RCC 7860 (cell line): Measurements from ENCODE around the gene DPM1.
"Not testable (repeated sequence)": the region's sequence is repeated elsewhere in the genome, so short reads cannot be mapped to it uniquely, and the experiment has no call there.

Experiments
- DNase-seq: peaks from one replicate; pipeline ENCODE4 v3.0.0-alpha.2; 2015; ENCODE audit warnings: low spot score
- FAIRE-seq: peaks from 2 replicates; lab custom pipeline; 2012; peaks lifted over from hg19 to GRCh38; lab: Jason Lieb, UNC

The DPM1 gene

DNA sequence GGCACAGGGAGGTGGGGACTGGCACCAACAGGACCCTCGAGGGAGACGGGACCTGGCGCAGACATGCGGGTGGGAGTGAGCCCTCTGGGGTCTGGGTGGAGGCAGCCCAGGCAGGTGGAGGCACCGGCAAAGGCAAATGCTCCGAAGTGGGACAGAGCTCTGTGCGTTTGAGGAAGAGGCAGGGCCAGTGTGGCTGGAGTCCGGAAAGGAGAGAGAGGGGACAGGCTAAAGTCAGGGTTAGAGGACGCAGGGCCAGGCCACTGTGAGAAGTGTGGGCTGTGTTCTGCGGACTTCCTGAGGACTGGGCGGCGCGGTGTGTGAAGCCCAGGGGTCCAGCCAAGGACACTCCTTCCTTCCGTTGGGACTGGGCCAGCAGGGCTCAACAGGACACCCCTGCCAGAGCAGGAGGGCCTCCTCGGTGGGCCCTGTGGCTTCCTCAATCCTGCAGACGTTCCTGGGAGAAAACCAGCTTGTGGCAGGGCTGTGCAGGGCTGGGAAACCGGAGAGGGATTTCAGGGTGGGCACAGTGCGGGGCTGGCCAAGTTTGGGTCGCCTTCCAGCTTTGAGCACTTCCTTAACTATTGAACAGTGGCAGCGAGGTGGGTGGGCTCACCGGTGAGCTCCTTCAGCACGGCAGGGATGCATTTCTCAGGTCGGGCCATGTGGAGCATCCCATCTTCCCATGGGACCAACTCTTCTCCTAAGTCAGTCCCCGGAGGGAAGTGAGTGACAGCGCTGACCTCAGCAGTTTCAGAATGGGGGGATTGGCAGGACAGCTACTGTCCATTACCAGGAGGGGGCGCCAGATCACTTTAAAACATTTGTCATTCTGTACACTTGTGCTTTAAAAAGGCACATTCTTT, 22.8 kb upstream of the DPM1 start:
- no peak for FAIRE-seq

DNA sequence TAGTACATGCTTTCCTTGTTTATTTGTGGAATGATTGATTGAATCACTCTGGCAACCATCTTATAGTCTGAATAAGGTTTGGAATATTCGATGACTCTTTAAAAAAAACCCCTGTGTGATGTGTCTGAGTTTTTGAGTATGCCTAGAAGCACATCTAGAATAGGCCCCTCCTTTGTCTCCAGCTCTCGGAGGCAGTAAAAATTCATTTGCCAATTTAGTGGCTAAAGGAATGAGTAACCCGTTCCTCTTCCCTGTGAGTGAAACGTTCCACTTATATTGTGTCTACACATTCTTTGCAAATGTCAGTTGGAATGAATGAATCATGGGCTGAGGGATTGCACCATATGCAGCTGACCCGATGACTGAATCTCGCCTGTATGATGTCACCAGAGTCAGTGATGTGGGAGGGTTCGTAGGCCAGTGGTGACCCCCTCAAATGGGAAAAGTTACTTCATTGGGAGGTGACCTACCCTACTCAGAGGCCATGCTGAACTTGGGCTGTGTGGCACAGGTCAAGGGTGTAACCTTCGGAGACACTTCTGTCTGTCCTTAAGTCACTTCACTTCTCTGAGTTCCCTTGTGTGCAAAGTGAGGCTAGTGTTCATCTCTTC, 21.8 kb upstream of the DPM1 start:
- peak; percentile 89 for FAIRE-seq
- peak; percentile 100 for DNase-seq

More for the DNA sequence above, 22.8 kb upstream of the DPM1 start:
- peak; percentile 51 for DNase-seq

DNA sequence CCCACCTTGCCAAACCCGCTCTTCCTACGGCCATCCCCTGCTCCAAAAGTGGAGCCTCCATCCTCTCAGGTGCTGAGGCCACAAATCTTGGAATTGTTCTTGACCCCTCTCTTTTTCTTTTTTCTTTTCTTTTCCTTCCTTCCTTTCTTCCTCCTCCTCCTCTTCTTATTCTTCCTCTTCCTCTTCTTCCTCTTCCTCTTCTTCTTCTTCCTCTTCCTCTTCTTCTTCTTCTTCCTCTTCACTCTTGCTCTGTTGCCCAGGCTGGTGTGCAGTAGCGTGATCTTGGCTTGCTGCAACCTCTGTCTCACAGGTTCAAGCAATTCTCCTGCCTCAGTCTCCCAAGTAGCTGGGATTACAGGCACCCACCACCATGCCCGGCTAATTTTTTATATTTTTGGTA, 20.2 kb upstream of the DPM1 start:
- not testable (repeated sequence) for FAIRE-seq, DNase-seq

DNA sequence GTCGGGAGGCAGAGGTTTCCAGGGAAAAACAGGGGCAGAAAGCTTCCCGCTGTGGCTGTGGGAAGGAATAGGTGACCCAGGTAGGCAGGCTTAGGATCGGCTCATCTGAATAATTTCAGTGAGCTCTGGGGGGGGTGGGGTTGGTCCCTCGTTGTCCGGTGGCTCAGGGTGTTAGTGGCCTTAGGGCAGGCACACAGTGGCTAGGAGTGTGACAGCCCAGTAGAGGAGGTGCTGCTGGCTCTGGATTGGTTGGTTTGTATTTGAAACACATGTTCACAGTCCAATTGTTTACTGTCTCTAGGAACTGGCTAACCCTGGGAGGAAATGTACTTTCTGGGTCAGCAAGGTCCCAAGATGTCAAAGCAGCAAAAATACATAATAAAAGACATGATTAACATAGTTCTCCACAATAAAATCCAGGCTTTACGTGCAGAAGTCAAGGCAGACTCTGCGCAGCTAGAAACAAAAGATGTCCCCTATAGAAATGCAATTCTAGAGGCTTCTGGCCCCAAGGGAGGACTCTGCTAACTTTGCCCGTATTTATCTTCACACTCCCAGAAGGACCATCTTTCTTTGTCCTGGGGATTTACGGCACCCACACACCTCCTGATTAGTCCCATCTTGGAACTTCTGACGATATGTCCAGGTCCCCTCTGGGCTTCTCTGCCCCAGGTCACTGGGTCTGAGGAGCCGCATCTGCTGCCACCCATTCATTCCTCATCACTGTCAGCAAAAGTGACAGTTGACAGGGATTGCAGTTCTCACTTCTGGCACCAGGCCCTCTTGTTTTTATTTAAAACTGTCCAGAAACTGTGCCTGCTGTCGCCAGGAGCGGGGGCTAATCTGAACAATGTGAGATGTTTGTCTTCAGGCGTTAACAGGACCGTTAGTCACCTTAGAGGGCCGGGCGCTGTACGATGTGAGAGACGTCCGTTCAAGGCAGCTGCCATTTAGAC, 19.0 kb upstream of the DPM1 start:
- DNase-seq (no peak), FAIRE-seq (no peak)

DNA sequence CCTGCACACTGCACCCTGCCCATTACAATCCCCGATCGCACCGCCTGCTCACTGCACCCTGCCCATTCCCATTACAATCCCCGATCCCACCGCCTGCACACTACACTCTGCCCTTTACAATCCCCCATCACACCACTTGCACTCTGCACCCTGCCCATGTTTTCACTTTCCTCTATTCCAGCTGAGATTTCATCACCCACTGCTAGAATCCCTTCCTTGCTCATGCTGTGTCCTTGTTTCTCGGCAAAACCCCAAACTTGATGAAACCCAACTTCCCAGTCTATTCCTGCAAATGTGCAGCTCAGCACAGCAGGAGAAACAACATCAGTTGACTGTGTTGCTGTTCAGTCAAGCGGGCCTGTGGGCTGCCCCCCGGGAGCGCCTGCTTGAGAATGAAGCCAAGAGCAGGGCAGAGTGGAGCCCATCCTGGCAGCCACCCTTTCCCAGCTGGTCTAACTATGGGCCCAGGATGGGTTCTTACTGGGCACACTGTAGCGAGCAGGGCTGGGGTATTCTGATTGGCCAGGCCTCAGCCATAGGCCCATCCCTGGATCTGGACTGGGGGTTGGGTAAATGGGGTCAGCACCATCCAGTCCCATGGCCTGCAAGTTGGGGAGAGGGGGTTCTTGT, 17.5 kb upstream of the DPM1 start:
- FAIRE-seq (no peak), DNase-seq (no peak)

DNA sequence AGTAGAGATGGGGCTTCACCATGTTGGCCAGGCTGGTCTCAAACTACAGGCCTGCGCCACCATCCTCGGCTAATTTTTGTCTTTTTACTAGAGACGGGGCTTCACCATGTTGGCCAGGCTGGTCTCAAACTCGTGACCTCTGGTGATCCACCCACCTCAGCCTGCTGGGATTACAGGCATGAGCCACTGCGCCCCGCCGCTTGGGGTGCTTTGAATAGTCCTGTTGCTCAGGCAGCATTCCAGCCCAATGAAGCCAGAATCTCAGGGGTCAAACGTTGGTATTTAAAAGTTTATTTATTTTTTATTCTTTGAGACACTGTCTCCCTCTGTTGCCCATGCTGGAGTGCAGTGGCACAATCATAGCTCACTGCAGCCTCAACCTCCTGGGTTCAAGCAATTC, 11.6 kb upstream of the DPM1 start:
- no peak for FAIRE-seq
- no peak for DNase-seq

DNA sequence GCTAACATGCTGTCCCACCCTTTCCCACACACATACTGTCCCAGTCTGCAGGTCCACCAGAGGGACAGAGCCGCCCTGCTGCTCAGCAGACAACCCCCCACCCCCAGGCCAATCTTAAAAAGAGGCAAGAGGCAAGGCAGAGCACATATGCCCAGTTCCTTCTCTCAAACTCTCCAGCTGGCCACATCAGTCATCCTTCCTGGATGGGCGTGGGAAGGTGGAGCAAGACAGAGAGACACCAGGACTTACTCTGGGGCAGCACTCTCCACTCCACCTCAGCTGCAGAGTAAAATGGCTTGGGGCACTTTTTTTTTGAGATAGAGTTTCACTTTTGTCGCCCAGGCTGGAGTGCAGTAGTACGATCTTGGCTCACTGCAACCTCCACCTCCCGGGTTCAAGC, 11.1 kb upstream of the DPM1 start:
- FAIRE-seq (no peak), DNase-seq (no peak)

DNA sequence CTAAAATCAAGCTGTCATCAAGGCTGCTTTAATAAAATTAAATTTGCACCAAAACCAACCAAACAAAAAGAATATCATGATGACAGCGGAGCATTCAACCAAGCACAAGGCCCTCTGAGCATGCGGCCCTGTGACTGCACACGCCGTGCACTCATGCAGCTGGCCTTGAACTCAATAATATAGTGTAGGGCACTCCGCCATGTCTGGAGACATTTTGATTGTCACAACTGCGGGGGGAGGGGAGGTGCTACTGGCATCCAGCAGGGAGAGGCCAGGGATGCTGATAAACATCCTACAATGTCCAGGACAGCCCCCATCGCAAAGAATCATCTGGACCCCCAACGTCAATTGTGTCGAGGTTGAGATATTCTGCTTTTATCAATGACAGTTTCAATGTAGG, 10.0 kb upstream of the DPM1 start:
- FAIRE-seq: no peak
- no peak for DNase-seq

DNA sequence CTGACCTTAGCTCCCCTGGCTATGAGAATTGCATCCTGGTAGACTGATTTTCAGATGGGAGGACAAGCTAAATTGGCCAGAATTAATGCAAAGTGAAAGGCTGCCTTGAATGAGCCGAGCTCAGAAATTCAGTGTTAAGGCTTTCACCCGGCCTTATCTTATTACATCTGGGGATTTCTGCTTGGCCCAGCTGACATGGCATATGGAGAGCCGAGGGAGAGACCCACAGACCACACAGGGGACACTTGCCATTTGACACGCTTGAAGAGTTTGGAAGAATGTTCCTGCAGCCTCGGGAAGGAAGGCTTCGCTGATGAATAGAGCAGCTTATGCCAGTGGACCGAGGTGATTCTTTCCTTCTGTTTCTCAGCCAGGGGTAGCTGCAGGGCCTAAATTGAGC, 9.3 kb upstream of the DPM1 start:
- peak; percentile 89 for FAIRE-seq
- DNase-seq: peak; percentile 89

DNA sequence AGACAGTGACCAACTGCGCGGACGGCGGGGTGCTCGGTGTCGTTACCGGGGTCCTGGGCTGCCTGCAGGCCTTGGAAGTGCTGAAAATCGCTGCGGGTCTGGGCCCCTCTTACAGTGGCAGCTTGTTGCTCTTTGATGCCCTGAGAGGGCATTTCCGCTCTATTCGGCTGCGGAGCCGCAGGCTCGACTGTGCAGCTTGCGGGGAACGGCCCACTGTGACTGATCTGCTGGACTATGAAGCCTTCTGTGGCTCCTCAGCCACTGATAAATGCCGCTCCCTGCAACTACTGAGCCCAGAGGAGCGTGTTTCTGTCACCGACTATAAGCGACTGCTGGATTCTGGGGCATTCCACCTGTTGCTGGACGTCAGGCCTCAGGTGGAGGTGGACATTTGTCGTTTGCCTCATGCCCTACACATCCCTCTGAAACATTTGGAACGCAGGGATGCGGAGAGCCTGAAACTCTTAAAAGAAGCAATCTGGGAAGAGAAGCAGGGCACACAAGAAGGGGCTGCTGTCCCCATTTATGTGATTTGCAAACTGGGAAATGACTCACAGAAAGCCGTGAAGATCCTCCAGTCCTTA, 1.3 kb upstream of the DPM1 start:
- FAIRE-seq (no peak), DNase-seq (no peak)

DNA sequence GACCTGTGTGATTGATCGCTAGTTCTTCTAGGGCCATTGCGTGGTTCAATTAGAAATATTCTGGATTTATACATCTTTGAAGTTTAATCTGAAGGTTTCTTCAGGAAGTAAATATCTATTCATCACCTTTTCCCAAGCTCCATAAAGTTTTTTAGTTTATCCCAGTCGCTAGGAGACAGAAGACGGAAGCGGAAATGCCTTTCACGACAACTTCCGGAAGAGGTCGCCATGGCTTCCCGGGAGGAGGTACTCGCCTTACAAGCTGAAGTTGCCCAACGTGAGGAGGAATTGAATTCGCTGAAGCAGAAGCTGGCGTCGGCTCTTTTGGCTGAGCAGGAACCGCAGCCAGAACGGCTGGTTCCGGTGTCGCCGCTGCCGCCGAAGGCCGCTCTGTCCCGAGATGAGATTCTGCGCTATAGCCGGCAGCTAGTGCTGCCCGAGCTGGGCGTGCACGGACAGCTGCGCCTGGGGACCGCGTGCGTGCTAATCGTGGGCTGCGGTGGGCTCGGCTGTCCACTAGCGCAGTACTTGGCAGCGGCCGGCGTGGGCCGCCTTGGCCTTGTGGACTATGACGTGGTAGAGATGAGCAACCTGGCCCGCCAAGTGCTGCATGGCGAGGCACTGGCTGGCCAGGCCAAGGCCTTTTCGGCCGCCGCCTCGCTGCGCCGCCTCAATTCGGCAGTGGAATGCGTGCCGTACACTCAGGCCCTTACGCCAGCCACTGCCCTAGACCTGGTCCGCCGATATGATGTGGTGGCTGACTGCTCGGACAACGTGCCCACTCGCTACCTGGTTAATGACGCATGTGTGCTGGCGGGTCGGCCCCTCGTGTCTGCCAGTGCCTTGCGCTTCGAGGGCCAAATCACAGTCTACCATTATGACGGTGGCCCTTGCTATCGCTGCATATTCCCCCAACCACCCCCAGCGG, 547 bp upstream of the DPM1 start, which contains the start of gene MOCS3:
Gene MOCS3 (plus strand): TSS at position 204 of the 928 bp plus-strand sequence. CDS start 25 bp downstream, at position 229.
- peak; percentile 56 for FAIRE-seq
- peak; percentile 88 for DNase-seq

DNA sequence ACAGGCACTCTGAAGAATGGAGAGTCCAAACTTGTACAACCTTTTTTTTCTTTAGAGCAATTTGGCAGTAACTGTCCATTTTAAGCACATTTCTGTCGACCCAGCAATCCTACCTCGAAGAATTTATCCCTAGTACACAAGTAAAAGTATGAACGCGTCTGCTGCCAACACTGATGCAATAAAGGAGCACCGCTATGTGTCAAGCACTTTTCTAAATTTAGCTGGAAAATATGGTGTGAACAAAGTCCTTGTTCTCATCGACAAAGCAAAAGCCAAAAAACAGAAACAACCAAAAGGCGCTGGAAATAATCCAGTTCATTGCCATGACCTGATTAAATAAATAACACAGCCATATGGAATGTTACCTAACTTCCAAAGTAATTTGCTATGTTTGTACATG, 1.1 kb downstream of the DPM1 start:
- DNase-seq (no peak), FAIRE-seq (no peak)

DNA sequence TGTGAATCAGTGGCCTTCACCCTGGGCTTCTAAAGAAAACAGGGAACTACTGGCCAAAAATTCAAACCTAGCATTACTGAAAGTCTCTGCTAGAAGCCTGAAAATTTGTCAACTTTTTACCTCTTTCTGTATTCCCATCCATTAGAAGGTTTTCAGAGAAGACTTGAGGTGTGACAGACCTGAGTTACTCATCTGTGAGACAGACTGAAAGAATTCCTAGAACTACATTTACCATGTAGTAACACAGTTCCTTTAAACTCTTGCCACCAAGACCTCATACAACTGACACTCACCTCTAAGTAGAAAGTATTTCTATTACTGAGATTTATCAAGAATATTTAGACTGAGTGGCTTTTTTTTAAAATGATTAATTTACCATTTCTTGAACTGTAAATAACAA, 4.5 kb downstream of the DPM1 start:
- DNase-seq (no peak), FAIRE-seq (no peak)

DNA sequence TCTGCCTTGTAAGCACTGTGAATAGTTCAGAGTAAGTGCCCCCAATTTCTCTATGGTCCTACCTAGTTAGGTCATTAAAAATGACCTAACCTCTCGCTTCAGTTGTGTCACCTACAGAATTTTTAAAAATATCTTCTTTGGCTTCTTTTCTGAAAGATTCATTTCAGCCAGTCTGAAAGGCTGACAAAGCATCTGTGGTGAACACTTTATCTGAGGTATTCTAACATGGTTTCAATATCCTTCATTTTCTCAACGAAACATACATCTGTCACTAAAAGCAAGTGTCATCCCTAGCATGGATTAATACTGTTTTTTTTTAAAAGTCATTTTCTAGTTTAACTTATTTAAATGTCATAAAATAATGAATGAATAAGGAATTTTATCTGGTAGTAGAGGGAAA, 5.1 kb downstream of the DPM1 start:
- no peak for FAIRE-seq
- DNase-seq: no peak

DNA sequence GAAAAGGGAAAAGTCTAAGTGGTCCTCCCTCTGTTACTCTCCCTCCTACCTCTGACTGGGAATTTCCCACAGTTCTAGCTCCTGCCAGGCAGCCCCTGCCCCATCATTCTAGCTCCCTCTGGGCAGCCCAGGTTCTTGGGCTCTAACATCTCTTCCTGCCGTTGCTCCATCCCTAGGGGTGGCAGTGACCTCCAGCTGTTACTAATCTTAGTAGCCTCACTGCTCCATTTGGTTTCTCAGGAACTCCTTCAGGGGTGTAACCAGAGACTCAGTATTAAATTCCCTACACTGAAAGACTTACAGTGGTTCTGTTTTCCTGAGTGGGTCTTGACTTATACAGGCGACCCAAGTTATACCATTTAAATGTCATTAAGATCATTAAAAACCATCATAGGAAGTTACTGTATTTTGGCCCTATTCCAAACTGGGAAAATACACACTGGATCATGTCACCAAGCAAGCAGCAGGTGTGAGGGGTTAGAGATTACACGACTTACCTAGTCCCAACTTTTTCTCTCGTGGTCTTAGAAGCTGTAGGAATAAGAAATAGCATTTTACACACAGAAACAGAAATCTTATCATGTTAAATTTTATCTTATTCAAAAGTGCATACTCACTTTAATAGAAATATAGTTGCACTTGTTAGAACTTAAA, 10.1 kb downstream of the DPM1 start:
- FAIRE-seq: no peak

DNA sequence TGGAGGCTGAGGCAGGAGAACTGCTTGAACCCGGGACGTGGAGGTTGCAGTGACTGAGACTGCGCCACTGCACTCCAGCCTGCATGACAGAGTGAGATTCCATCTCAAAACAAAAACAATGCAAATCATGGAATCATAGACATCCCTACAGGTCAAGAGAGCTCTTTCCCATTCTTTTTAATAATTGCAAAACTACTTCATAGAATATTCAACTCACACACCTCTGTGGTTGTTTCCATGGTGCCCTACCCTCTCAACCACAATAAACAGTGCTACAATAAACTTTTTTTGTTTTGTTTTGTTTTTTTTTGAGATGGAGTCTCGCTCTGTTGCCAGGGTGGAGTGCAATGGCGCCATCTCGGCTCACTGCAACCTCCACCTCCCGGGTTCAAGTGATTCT, 15.3 kb downstream of the DPM1 start:
- DNase-seq (no peak), FAIRE-seq (no peak)

More for the DNA sequence above, 10.1 kb downstream of the DPM1 start:
- DNase-seq: no peak

DNA sequence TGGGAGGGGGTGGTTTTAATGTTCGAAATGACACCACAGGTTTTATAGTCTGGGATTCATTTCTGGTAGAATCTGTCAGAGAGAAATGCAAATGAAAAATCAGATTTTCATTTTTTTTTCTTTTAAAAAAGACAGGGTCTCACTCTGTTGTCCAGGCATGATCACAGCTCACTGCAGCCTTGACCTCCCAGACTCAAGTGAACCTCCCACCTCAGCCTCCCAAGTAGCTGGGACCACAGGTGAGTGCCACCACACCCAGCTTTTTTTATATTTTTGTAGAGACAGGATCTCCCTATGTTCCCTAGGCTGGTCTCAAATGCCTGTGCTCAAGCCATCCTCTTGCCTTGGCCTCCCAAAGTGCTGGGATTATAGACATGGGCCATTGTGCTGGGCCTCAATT, 24.7 kb downstream of the DPM1 start:
- FAIRE-seq (no peak), DNase-seq (no peak)

DNA sequence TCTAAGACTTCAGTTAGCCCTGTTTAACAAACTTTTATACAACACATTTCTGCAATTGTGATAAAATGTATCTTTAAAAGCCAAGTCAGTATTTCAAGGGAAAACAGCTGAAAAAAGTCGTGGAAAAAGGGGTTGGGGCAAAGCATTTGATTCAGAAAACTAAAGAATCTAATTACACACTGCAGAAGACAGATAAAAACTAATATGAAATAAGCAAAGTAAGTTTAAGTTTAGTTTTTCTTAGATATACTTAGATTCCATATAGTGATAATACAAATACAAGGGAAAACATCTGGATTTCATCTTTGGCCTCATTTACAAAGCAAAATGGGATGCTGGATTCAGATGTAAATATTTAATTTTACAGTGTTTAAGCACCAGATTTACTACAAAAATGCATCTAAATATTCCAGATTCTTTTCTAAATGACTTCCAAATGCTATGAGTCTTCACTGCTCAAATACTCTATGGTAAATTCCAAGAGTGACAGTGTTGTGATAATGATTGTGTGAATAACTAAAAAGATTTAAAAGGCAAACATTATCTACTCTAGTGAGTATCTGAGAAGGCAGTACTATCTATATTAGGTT, 25.5 kb downstream of the DPM1 start:
- FAIRE-seq (no peak), DNase-seq (no peak)
